Naive thymus-derived CD8-positive, alpha-beta T cell (primary cell): ENCODE measurements around the gene KIAA2012. TPM values are rescaled to one million over a fixed set of nuclear protein-coding genes. Genes with fewer than 3 reads are reported as not detected.

Experiments
- ATAC-seq, 2 donors: fragments of 150-1000 bp; cut with Tn5 transposase in 1 of 2; sonication (Bioruptor Pico), chemical (Tn5 transposase) in 1 of 2; 1 replicate in 1 of 2; 2 replicates in 1 of 2; pipeline ENCODE4 v1.10.0; 2021; ENCODE audit warnings: mild to moderate bottlenecking in 2 of 2, moderate library complexity in 2 of 2
- POLR2A ChIA-PET: fragments of 350-600 bp; sonication (Branson Sonifier 250); formaldehyde crosslinking; loops from one replicate; lab custom pipeline; 2021; ENCODE audit warnings: antibody characterized with exemption; lab: Charles Lee
- DNase-seq, 10 donors: peaks; one replicate each; pipeline versions ENCODE4 v3.0.0 to v3.0.0-alpha.2; 2020 to 2022
- H3K27ac Mint-ChIP-seq, 10 donors: one replicate each; pipeline ENCODE4 v1.8.0; 2020 to 2022; ENCODE audit warnings: mild to moderate bottlenecking in 10 of 10, mixed read lengths in 10 of 10, moderate library complexity in 4 of 10, inconsistent platforms in 1 of 10
- H3K27me3 Mint-ChIP-seq, 5 donors: one replicate each; pipeline ENCODE4 v1.8.0; 2021 to 2022; ENCODE audit warnings: mixed read lengths in 5 of 5
- H3K36me3 Mint-ChIP-seq, 3 donors: one replicate each; pipeline ENCODE4 v1.8.0; 2020 to 2022; ENCODE audit warnings: mixed read lengths in 3 of 3, mild to moderate bottlenecking in 2 of 3, inconsistent platforms in 1 of 3
- H3K4me1 Mint-ChIP-seq, 4 donors: one replicate each; pipeline ENCODE4 v1.8.0; 2021 to 2022; ENCODE audit warnings: mixed read lengths in 4 of 4
- H3K4me3 Mint-ChIP-seq, 10 donors: one replicate each; pipeline ENCODE4 v1.8.0; 2020 to 2022; ENCODE audit warnings: mild to moderate bottlenecking in 10 of 10, mixed read lengths in 10 of 10, moderate library complexity in 6 of 10, inconsistent platforms in 1 of 10
- H3K9me3 Mint-ChIP-seq, 9 donors: one replicate each; pipeline ENCODE4 v1.8.0; 2020 to 2022; ENCODE audit warnings: mixed read lengths in 9 of 9, mild to moderate bottlenecking in 3 of 9, inconsistent platforms in 1 of 9, moderate library complexity in 1 of 9
- polyA plus RNA-seq, 3 donors: library from polyadenylated mRNA; unstranded; fragments of 300-500 nt; fragmentation: Illumina TruSeq; gene quantifications; one replicate each; pipeline ENCODE4 v1.2.3, GENCODE V29; 2021
- total RNA-seq, 8 experiments: library from RNA in 2 of 8; stranded (reverse) in 2 of 8; gene quantifications; one replicate each; pipeline ENCODE4 v1.2.3 and lab custom pipeline; 2021 to 2026

KIAA2012 gene
- total and polyA plus RNA-seq, 5 experiments from 2014 or later = not detected

GRCh38 chr2:202114291-202114690, 41.2 kb downstream of the KIAA2012 start:
- Mint-ChIP-seq H3K27me3 (peaks cover 17 to 46% (median 25%) of the 10 kb centered on the region in 5 donors), H3K4me1 (no peaks in the 10 kb centered on the region), H3K27ac (no peak overlapping the region), H3K4me3 (no peak overlapping the region), H3K36me3 (no peaks in the 10 kb centered on the region), H3K9me3 (peaks cover 0 to 5% (median 0%) of the 10 kb centered on the region in 9 donors)
- POLR2A ChIA-PET = no interaction called here
- no peak for DNase-seq
- no peak for ATAC-seq

GRCh38 chr2:202114795-202115194, 41.7 kb downstream of the KIAA2012 start:
- POLR2A ChIA-PET = no interaction called here
- Mint-ChIP-seq H3K4me1 (no peaks in the 10 kb centered on the region), H3K36me3 (no peaks in the 10 kb centered on the region), H3K27me3 (peaks cover 17 to 41% (median 25%) of the 10 kb centered on the region in 5 donors), H3K9me3 (peaks cover 0 to 5% (median 0%) of the 10 kb centered on the region in 9 donors), H3K4me3 (peak overlapping the region in 1 of 10 donors; percentile 3), H3K27ac (no peak overlapping the region)
- DNase-seq (no peak), ATAC-seq (no peak)

- no peak for DNase-seq
- H3K36me3 Mint-ChIP-seq = peaks cover 0 to 2% (median 0%) of the 10 kb centered on the region in 3 donors
- no peak overlapping the region for H3K27ac Mint-ChIP-seq
- H3K27me3 Mint-ChIP-seq = peaks cover 15 to 33% (median 25%) of the 10 kb centered on the region in 5 donors
- POLR2A ChIA-PET = no interaction called here
- no peaks in the 10 kb centered on the region for H3K4me1 Mint-ChIP-seq
- H3K4me3 Mint-ChIP-seq = no peak overlapping the region
- ATAC-seq = no peak
- H3K9me3 Mint-ChIP-seq = peaks cover 0 to 10% (median 5%) of the 10 kb centered on the region in 9 donors
Measured at GRCh38 chr2:202115479-202115971, 42.5 kb downstream of the KIAA2012 start.

GRCh38 chr2:202116691-202117090, 43.6 kb downstream of the KIAA2012 start:
- H3K9me3 Mint-ChIP-seq = peaks cover 0 to 16% (median 13%) of the 10 kb centered on the region in 9 donors
- H3K4me1 Mint-ChIP-seq = peaks cover 0 to 1% (median 0%) of the 10 kb centered on the region in 4 donors
- peaks cover 0 to 3% (median 2%) of the 10 kb centered on the region in 3 donors for H3K36me3 Mint-ChIP-seq
- no peak overlapping the region for H3K4me3 Mint-ChIP-seq
- no peak for DNase-seq
- no peak for ATAC-seq
- POLR2A ChIA-PET = no interaction called here
- peaks cover 12 to 27% (median 22%) of the 10 kb centered on the region in 5 donors for H3K27me3 Mint-ChIP-seq
- no peak overlapping the region for H3K27ac Mint-ChIP-seq

- no peak overlapping the region for H3K4me3 Mint-ChIP-seq
- no peak overlapping the region for H3K27ac Mint-ChIP-seq
- DNase-seq (no peak), ATAC-seq (no peak)
- H3K27me3 Mint-ChIP-seq = peaks cover 11 to 16% (median 15%) of the 10 kb centered on the region in 5 donors
- H3K4me1 Mint-ChIP-seq = peaks cover 0 to 5% (median 0%) of the 10 kb centered on the region in 4 donors
- peaks cover 0 to 3% (median 2%) of the 10 kb centered on the region in 3 donors for H3K36me3 Mint-ChIP-seq
- POLR2A ChIA-PET = no interaction called here
- peaks cover 0 to 16% (median 13%) of the 10 kb centered on the region in 9 donors for H3K9me3 Mint-ChIP-seq
Measured at GRCh38 chr2:202118168-202118567, 45.1 kb downstream of the KIAA2012 start.

- POLR2A ChIA-PET = no interaction called here
- Mint-ChIP-seq H3K4me3 (no peak overlapping the region), H3K4me1 (peaks cover 0 to 5% (median 0%) of the 10 kb centered on the region in 4 donors)
Measured at GRCh38 chr2:202120828-202121227, 47.8 kb downstream of the KIAA2012 start.

GRCh38 chr2:202121532-202122162, 48.6 kb downstream of the KIAA2012 start:
- POLR2A ChIA-PET = no interaction called here
- Mint-ChIP-seq H3K36me3 (peaks cover 0 to 3% (median 2%) of the 10 kb centered on the region in 3 donors), H3K27me3 (peaks cover 8 to 16% (median 14%) of the 10 kb centered on the region in 5 donors), H3K27ac (no peak overlapping the region), H3K4me3 (no peak overlapping the region), H3K4me1 (peaks cover 0 to 5% (median 0%) of the 10 kb centered on the region in 4 donors), H3K9me3 (peaks cover 0 to 16% (median 13%) of the 10 kb centered on the region in 9 donors)
- DNase-seq (no peak), ATAC-seq (no peak)

More at GRCh38 chr2:202120828-202121227, 47.8 kb downstream of the KIAA2012 start:
- ATAC-seq (no peak), DNase-seq (no peak)
- H3K27ac Mint-ChIP-seq = no peak overlapping the region
- peaks cover 10 to 20% (median 17%) of the 10 kb centered on the region in 5 donors for H3K27me3 Mint-ChIP-seq
- H3K9me3 Mint-ChIP-seq = peaks cover 0 to 16% (median 13%) of the 10 kb centered on the region in 9 donors
- peaks cover 0 to 3% (median 2%) of the 10 kb centered on the region in 3 donors for H3K36me3 Mint-ChIP-seq

GRCh38 chr2:202122163-202122540, 49.1 kb downstream of the KIAA2012 start:
- H3K27ac Mint-ChIP-seq = no peak overlapping the region
- DNase-seq (no peak), ATAC-seq (no peak)
- H3K9me3 Mint-ChIP-seq = peaks cover 0 to 16% (median 11%) of the 10 kb centered on the region in 9 donors
- H3K27me3 Mint-ChIP-seq = peaks cover 6 to 14% (median 11%) of the 10 kb centered on the region in 5 donors
- H3K36me3 Mint-ChIP-seq = peaks cover 0 to 3% (median 2%) of the 10 kb centered on the region in 3 donors
- POLR2A ChIA-PET = no interaction called here
- H3K4me1 Mint-ChIP-seq = peaks cover 0 to 5% (median 0%) of the 10 kb centered on the region in 4 donors
- no peak overlapping the region for H3K4me3 Mint-ChIP-seq

- DNase-seq (no peak), ATAC-seq (no peak)
- H3K4me3 Mint-ChIP-seq = no peak overlapping the region
- POLR2A ChIA-PET = interaction anchor here (0.5 kb wide), 1 partner anchor 120 kb away, joined by 3 read pairs; no protein-coding TSS in a partner anchor
- H3K9me3 Mint-ChIP-seq = peaks cover 0 to 16% (median 11%) of the 10 kb centered on the region in 9 donors
- peaks cover 0 to 5% (median 0%) of the 10 kb centered on the region in 4 donors for H3K4me1 Mint-ChIP-seq
- H3K27me3 Mint-ChIP-seq = peaks cover 4 to 14% (median 8%) of the 10 kb centered on the region in 5 donors
- no peak overlapping the region for H3K27ac Mint-ChIP-seq
- peaks cover 0 to 3% (median 2%) of the 10 kb centered on the region in 3 donors for H3K36me3 Mint-ChIP-seq
Measured at GRCh38 chr2:202122980-202123720, 50.1 kb downstream of the KIAA2012 start.

GRCh38 chr2:202124286-202124685, 51.2 kb downstream of the KIAA2012 start:
- ATAC-seq = no peak
- POLR2A ChIA-PET = no interaction called here
- no peak overlapping the region for H3K27ac Mint-ChIP-seq
- peaks cover 0 to 5% (median 0%) of the 10 kb centered on the region in 4 donors for H3K4me1 Mint-ChIP-seq
- peaks cover 3 to 14% (median 8%) of the 10 kb centered on the region in 5 donors for H3K27me3 Mint-ChIP-seq
- peaks cover 0 to 3% (median 2%) of the 10 kb centered on the region in 3 donors for H3K36me3 Mint-ChIP-seq
- no peak overlapping the region for H3K4me3 Mint-ChIP-seq
- DNase-seq = no peak
- H3K9me3 Mint-ChIP-seq = peaks cover 0 to 16% (median 11%) of the 10 kb centered on the region in 9 donors

- H3K4me1 Mint-ChIP-seq = no peaks in the 10 kb centered on the region
Measured at GRCh38 chr2:202127687-202128331, 54.8 kb downstream of the KIAA2012 start.

GRCh38 chr2:202129841-202130240, 56.8 kb downstream of the KIAA2012 start:
- H3K36me3 Mint-ChIP-seq = no peaks in the 10 kb centered on the region
- no peaks in the 10 kb centered on the region for H3K9me3 Mint-ChIP-seq
- no peak overlapping the region for H3K4me3 Mint-ChIP-seq
- H3K4me1 Mint-ChIP-seq = no peaks in the 10 kb centered on the region
- POLR2A ChIA-PET = no interaction called here
- no peak for ATAC-seq
- H3K27me3 Mint-ChIP-seq = peaks cover 0 to 5% (median 0%) of the 10 kb centered on the region in 5 donors
- DNase-seq = no peak
- H3K27ac Mint-ChIP-seq = no peak overlapping the region

More at GRCh38 chr2:202127687-202128331, 54.8 kb downstream of the KIAA2012 start:
- H3K9me3 Mint-ChIP-seq = no peaks in the 10 kb centered on the region
- ATAC-seq (no peak), DNase-seq (no peak)
- peak overlapping the region in 1 of 10 donors; percentile 73 for H3K27ac Mint-ChIP-seq
- no peaks in the 10 kb centered on the region for H3K36me3 Mint-ChIP-seq
- H3K27me3 Mint-ChIP-seq = peaks cover 3 to 12% (median 8%) of the 10 kb centered on the region in 5 donors
- no peak overlapping the region for H3K4me3 Mint-ChIP-seq
- POLR2A ChIA-PET = interaction anchor here (0.6 kb wide), 1 partner anchor 484 kb away, joined by 3 read pairs; no protein-coding TSS in a partner anchor
